Liver (tissue), 9 donors: ENCODE results near the gene ZC3H18. TPM values are rescaled to one million over a fixed set of nuclear protein-coding genes. Genes with fewer than 3 reads are reported as not detected.

Experiments used
- DNase-seq: peaks from one replicate; pipeline ENCODE4 v3.0.0-alpha.2; 2017; ENCODE audit warnings: low spot score
- H3K27ac ChIP-seq, 2 donors: one replicate each; pipeline ENCODE4 v1.7.0; 2013; ENCODE audit warnings: inconsistent platforms in 2 of 2, low read length in 2 of 2, control low read depth in 1 of 2, low read depth in 1 of 2, mild to moderate bottlenecking in 1 of 2
- H3K27me3 ChIP-seq, 4 donors: one replicate each; pipeline versions ENCODE4 v1.6.1 to v1.7.0; 2013; ENCODE audit warnings: low read length in 3 of 4, inconsistent platforms in 1 of 4, mild to moderate bottlenecking in 1 of 4, moderate library complexity in 1 of 4; ENCODE audit not compliant: control insufficient read depth in 4 of 4, insufficient read depth in 4 of 4
- H3K36me3 ChIP-seq, 4 donors: one replicate each; pipeline versions ENCODE4 v1.6.1 to v1.7.0; 2013; ENCODE audit warnings: low read length in 3 of 4, mild to moderate bottlenecking in 3 of 4, low read depth in 1 of 4, moderate library complexity in 1 of 4; ENCODE audit not compliant: control insufficient read depth in 4 of 4, insufficient read depth in 3 of 4
- H3K4me1 ChIP-seq, 4 donors: one replicate each; pipeline versions ENCODE4 v1.6.1 to v1.7.0; 2013; ENCODE audit warnings: low read length in 3 of 4, mild to moderate bottlenecking in 3 of 4, moderate library complexity in 1 of 4; ENCODE audit not compliant: control insufficient read depth in 4 of 4, insufficient read depth in 4 of 4
- H3K4me3 ChIP-seq, 3 donors: one replicate each; pipeline versions ENCODE4 v1.6.1 to v1.7.0; 2013; ENCODE audit warnings: low read length in 3 of 3, control low read depth in 1 of 3, low read depth in 1 of 3, mild to moderate bottlenecking in 1 of 3
- H3K9ac ChIP-seq, 2 donors: one replicate each; pipeline ENCODE4 v1.7.0; 2013; ENCODE audit warnings: low read length in 2 of 2, mild to moderate bottlenecking in 2 of 2, moderate library complexity in 2 of 2, control low read depth in 1 of 2, low read depth in 1 of 2
- H3K9me3 ChIP-seq, 4 donors: one replicate each; pipeline versions ENCODE4 v1.6.1 to v1.7.0; 2013; ENCODE audit warnings: low read length in 3 of 4; ENCODE audit not compliant: control insufficient read depth in 4 of 4
- ATF3 ChIP-seq: IDR thresholded peaks from 2 replicates; pipeline ENCODE4 v1.6.1; 2016; ENCODE audit warnings: antibody characterized with exemption
- EGR1 ChIP-seq, 2 donors: IDR thresholded peaks; 2 replicates each; pipeline ENCODE4 v1.6.1; 2016 to 2018; ENCODE audit warnings: antibody characterized with exemption in 2 of 2, low read depth in 2 of 2
- FOXA2 ChIP-seq: IDR thresholded peaks from 2 replicates; pipeline ENCODE4 v1.6.1; 2016; ENCODE audit warnings: antibody characterized with exemption
- GABPA ChIP-seq, 2 donors: IDR thresholded peaks in 1 of 2; conservative IDR thresholded peaks in 1 of 2; 2 replicates each; pipeline ENCODE4 v1.6.1; 2016; ENCODE audit warnings: antibody characterized with exemption in 2 of 2, mild to moderate bottlenecking in 1 of 2, moderate library complexity in 1 of 2
- HNF4A ChIP-seq, 2 donors: conservative IDR thresholded peaks; 2 replicates each; pipeline ENCODE4 v1.6.1; 2016; ENCODE audit warnings: antibody characterized with exemption in 2 of 2, mild to moderate bottlenecking in 2 of 2
- JUND ChIP-seq, 2 donors: IDR thresholded peaks; 2 replicates each; pipeline ENCODE4 v1.6.1; 2016; ENCODE audit warnings: antibody characterized with exemption in 2 of 2
- NR2F2 ChIP-seq: IDR thresholded peaks from 2 replicates; pipeline ENCODE4 v1.6.1; 2016; ENCODE audit warnings: antibody characterized with exemption
- RXRA ChIP-seq, 2 donors: IDR thresholded peaks; 2 replicates each; pipeline ENCODE4 v1.6.1; 2017 to 2018; ENCODE audit warnings: antibody characterized with exemption in 2 of 2, mild to moderate bottlenecking in 1 of 2
- SP1 ChIP-seq: IDR thresholded peaks from 2 replicates; pipeline ENCODE4 v1.6.1; 2018; ENCODE audit warnings: antibody characterized with exemption, mild to moderate bottlenecking
- TAF1 ChIP-seq: conservative IDR thresholded peaks from 2 replicates; pipeline ENCODE4 v1.6.1; 2016; ENCODE audit warnings: antibody characterized with exemption, mild to moderate bottlenecking
- ZBTB33 ChIP-seq: IDR thresholded peaks from 2 replicates; pipeline ENCODE4 v1.6.1; 2016; ENCODE audit warnings: antibody characterized with exemption
- WGBS: extraction: QIAGEN DNeasy Blood & Tissue Kit; methylation state at CpG from one replicate; pipeline ENCODE4 v1.1.7; 2013; 5-methylcytosine and 5-hydroxymethylcytosine counted together
- polyA plus RNA-seq, 2 donors: library from polyadenylated mRNA; stranded (reverse) in 1 of 2; unstranded in 1 of 2; fragments of 200-250 nt in 1 of 2; fragments of >200 nt in 1 of 2; fragmentation: Nextera tagmentation in 1 of 2; extraction: Ambion mirVana in 1 of 2; gene quantifications; one replicate each; pipeline versions ENCODE4 v1.2.1 to v1.2.3, GENCODE V29; 2013 to 2015
- total RNA-seq, 2 donors: library from RNA; depleted of rRNA; stranded (reverse); fragments of >200 nt; gene quantifications; one replicate each; pipeline ENCODE4 v1.2.3, GENCODE V29; 2014
- TF ChIP-seq, protein P1 (sequence below): IDR thresholded peaks from 2 replicates; pipeline ENCODE4 v1.6.1; 2016; ENCODE audit warnings: antibody characterized with exemption, mild to moderate bottlenecking
- TF ChIP-seq, protein P2 (sequence below): fragments of 150-350 bp; IDR thresholded peaks from 2 replicates; pipeline ENCODE4 v1.5.1; 2017; ENCODE audit warnings: improper control_type of control experiment, low read depth, low read length; ENCODE audit not compliant: missing input control
- TF ChIP-seq, protein P3 (sequence below): IDR thresholded peaks from 2 replicates; pipeline ENCODE4 v1.6.1; 2016; ENCODE audit warnings: antibody characterized with exemption
- donor health status: healthy.
- donor health status: healthy.
- donor health status: healthy.
- donor health status: healthy.
- donor health status: healthy.

The ZC3H18 gene
- total and polyA plus RNA-seq, 4 donors = 10.2 to 10.9 (median 10.5) TPM

DNA sequence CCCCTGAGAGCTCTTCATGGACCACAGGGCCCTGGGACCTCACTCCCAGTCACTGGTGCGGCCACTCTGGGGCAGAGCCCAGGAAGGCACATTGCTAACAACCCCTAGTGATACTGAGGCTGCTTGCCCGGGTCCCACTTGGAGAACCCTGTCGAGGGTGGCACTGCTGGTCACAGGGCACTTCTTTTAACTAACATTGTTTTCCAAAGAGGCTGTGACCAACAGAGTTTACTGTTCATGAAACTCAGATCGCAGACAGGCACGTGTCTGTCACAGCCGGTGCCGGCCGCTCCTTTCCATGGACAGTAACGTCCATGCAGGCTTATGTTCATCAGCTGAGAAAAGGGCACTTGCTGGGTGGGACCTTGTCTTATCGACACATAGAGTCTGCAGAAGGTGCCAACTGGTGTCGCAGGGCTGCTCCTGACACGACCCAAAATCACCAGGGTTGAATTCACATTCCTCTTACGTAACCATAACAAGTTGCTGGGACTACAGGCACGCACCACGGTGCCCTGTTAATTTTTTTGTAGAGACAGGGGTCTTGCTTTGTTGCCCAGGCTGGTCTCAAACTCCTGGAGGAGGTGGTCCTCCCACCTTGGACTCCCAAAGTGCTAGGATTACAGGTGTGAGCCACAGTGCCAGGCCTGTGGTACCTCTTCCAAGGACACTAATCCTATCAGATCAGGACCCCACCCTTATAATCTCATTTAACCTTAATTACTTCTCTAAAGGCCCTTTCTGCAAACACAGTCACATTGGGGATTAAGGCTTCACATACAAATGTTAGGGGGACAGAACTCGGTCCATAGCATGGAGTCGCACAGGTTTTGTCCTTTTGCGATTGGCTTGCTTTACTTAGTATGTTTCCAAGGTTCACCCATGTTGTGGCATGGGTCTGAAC lies 1.2 kb upstream of the ZC3H18 start:
- peaks cover 6 to 28% (median 19%) of the 10 kb centered on the region in 4 donors for H3K4me1 ChIP-seq
- peak overlapping the region in 1 of 2 donors; percentile 24 for H3K9ac ChIP-seq
- 85% methylated on average over 18 of the region's 18 CpGs for WGBS
- TF ChIP-seq HNF4A (conservative IDR thresholded peaks at IDR 0.05) (no peak), ZBTB33 (no peak), EGR1 (IDR thresholded peaks at IDR 0.05; ENCODE audit: low read depth in 2 of 2) (no peak), NR2F2 (no peak), SP1 (no peak), FOXA2 (no peak)
- TF ChIP-seq, protein P1, sequence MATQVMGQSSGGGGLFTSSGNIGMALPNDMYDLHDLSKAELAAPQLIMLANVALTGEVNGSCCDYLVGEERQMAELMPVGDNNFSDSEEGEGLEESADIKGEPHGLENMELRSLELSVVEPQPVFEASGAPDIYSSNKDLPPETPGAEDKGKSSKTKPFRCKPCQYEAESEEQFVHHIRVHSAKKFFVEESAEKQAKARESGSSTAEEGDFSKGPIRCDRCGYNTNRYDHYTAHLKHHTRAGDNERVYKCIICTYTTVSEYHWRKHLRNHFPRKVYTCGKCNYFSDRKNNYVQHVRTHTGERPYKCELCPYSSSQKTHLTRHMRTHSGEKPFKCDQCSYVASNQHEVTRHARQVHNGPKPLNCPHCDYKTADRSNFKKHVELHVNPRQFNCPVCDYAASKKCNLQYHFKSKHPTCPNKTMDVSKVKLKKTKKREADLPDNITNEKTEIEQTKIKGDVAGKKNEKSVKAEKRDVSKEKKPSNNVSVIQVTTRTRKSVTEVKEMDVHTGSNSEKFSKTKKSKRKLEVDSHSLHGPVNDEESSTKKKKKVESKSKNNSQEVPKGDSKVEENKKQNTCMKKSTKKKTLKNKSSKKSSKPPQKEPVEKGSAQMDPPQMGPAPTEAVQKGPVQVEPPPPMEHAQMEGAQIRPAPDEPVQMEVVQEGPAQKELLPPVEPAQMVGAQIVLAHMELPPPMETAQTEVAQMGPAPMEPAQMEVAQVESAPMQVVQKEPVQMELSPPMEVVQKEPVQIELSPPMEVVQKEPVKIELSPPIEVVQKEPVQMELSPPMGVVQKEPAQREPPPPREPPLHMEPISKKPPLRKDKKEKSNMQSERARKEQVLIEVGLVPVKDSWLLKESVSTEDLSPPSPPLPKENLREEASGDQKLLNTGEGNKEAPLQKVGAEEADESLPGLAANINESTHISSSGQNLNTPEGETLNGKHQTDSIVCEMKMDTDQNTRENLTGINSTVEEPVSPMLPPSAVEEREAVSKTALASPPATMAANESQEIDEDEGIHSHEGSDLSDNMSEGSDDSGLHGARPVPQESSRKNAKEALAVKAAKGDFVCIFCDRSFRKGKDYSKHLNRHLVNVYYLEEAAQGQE = no peak
- TF ChIP-seq, protein P2, sequence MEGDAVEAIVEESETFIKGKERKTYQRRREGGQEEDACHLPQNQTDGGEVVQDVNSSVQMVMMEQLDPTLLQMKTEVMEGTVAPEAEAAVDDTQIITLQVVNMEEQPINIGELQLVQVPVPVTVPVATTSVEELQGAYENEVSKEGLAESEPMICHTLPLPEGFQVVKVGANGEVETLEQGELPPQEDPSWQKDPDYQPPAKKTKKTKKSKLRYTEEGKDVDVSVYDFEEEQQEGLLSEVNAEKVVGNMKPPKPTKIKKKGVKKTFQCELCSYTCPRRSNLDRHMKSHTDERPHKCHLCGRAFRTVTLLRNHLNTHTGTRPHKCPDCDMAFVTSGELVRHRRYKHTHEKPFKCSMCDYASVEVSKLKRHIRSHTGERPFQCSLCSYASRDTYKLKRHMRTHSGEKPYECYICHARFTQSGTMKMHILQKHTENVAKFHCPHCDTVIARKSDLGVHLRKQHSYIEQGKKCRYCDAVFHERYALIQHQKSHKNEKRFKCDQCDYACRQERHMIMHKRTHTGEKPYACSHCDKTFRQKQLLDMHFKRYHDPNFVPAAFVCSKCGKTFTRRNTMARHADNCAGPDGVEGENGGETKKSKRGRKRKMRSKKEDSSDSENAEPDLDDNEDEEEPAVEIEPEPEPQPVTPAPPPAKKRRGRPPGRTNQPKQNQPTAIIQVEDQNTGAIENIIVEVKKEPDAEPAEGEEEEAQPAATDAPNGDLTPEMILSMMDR = no peak
- TF ChIP-seq, protein P3, sequence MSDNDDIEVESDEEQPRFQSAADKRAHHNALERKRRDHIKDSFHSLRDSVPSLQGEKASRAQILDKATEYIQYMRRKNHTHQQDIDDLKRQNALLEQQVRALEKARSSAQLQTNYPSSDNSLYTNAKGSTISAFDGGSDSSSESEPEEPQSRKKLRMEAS = no peak
- no peak overlapping the region for H3K27ac ChIP-seq
- no peaks in the 10 kb centered on the region for H3K27me3 ChIP-seq
- no peaks in the 10 kb centered on the region for H3K9me3 ChIP-seq
- H3K4me3 ChIP-seq = peak overlapping the region in 2 of 3 donors; percentile 57
- peaks cover 1 to 7% (median 4%) of the 10 kb centered on the region in 4 donors for H3K36me3 ChIP-seq
- no peak for DNase-seq

DNA sequence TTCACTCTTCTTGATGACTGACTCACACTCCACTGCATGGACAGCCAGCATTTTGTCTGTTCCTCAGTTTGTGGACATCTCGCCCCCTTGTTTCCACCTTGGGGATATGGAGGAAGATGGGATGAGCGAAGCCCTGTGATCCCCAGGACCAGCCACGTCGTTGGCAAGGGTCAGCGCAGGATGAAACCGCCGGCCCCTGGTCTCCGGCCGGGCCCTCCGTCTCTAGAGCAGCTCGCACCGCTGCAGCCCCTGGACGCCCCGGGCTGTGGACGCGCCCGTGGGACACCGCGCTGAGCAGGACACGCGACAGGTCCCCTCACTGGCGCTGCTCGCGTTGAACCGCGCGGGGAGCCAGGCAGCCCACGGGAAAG lies 604 bp upstream of the ZC3H18 start:
- Histone ChIP-seq H3K9ac (peak overlapping the region; percentile 24 to 49), H3K9me3 (no peaks in the 10 kb centered on the region), H3K4me3 (peak overlapping the region; percentile 57 to 72 (median 57)), H3K27ac (peak overlapping the region; percentile 17 to 39), H3K4me1 (peaks cover 6 to 28% (median 19%) of the 10 kb centered on the region in 4 donors), H3K27me3 (no peaks in the 10 kb centered on the region), H3K36me3 (peaks cover 1 to 7% (median 4%) of the 10 kb centered on the region in 4 donors)
- DNase-seq = no peak
- 2% methylated on average over 28 of the region's 28 CpGs for WGBS
- TF ChIP-seq, protein P1 = no peak
- TF ChIP-seq JUND (IDR thresholded peaks at IDR 0.05) = no peak
- TF ChIP-seq, protein P3 = no peak
- no peak for TF ChIP-seq ZBTB33
- TF ChIP-seq ATF3 = no peak
- no peak for TF ChIP-seq GABPA (IDR thresholded peaks at IDR 0.05 in 1 of 2, conservative IDR thresholded peaks at IDR 0.05 in 1 of 2)
- TF ChIP-seq SP1 = no peak
- no peak for TF ChIP-seq RXRA (IDR thresholded peaks at IDR 0.05)
- TF ChIP-seq HNF4A (conservative IDR thresholded peaks at IDR 0.05) = no peak
- TF ChIP-seq FOXA2 = no peak
- TF ChIP-seq TAF1 = no peak
